H9 (cell line): ENCODE data around the gene CYB5RL. TPM values are rescaled to one million over a fixed set of nuclear protein-coding genes. Genes with fewer than 3 reads are reported as not detected.

ENCODE experiments used
- DNase-seq: peaks from one replicate; pipeline ENCODE4 v3.0.0-alpha.2; 2017
- H2AFZ ChIP-seq: one replicate; pipeline ENCODE4 v1.6.1; 2013; ENCODE audit warnings: mild to moderate bottlenecking, low read length, control low read depth, moderate library complexity
- H2AK5ac ChIP-seq: 2 replicates; pipeline ENCODE4 v1.6.1; 2013; ENCODE audit warnings: low read length, control low read depth, mixed read lengths; ENCODE audit not compliant: insufficient read length
- H2BK120ac ChIP-seq: one replicate; pipeline ENCODE4 v1.6.1; 2013; ENCODE audit warnings: low read depth, mild to moderate bottlenecking, low read length, control low read depth, inconsistent platforms; ENCODE audit not compliant: poor library complexity, severe bottlenecking
- H2BK12ac ChIP-seq: 2 replicates; pipeline ENCODE4 v1.6.1; 2013; ENCODE audit warnings: low read length, control low read depth, mixed read lengths, low read depth; ENCODE audit not compliant: insufficient read length
- H2BK15ac ChIP-seq: 2 replicates; pipeline ENCODE4 v1.6.1; 2013; ENCODE audit warnings: low read depth, low read length, control low read depth
- H2BK20ac ChIP-seq: one replicate; pipeline ENCODE4 v1.6.1; 2013; ENCODE audit warnings: low read depth, mild to moderate bottlenecking, low read length, control low read depth, inconsistent platforms; ENCODE audit not compliant: poor library complexity, severe bottlenecking
- H2BK5ac ChIP-seq: 2 replicates; pipeline ENCODE4 v1.6.1; 2013; ENCODE audit warnings: low read length, control low read depth, mixed read lengths; ENCODE audit not compliant: insufficient read length
- H3K14ac ChIP-seq: 2 replicates; pipeline ENCODE4 v1.6.1; 2013; ENCODE audit warnings: low read length, control low read depth; ENCODE audit not compliant: insufficient read depth
- H3K18ac ChIP-seq: 2 replicates; pipeline ENCODE4 v1.6.1; 2013; ENCODE audit warnings: low read depth, mild to moderate bottlenecking, mixed read lengths, low read length, control low read depth; ENCODE audit not compliant: insufficient read length
- H3K23ac ChIP-seq: 2 replicates; pipeline ENCODE4 v1.6.1; 2013; ENCODE audit warnings: low read length, control low read depth, mixed read lengths, low read depth; ENCODE audit not compliant: insufficient read length
- H3K23me2 ChIP-seq: 2 replicates; pipeline ENCODE4 v1.6.1; 2013; ENCODE audit warnings: low read depth, mild to moderate bottlenecking, mixed read lengths, low read length, control low read depth; ENCODE audit not compliant: insufficient read length, poor library complexity, severe bottlenecking
- H3K27ac ChIP-seq: 2 replicates; pipeline ENCODE4 v1.5.1; 2013; ENCODE audit warnings: low read length, control low read depth, mixed read lengths, low read depth; ENCODE audit not compliant: insufficient read length
- H3K27me3 ChIP-seq: 2 replicates; pipeline ENCODE4 v1.6.1; 2013; ENCODE audit warnings: low read length, control low read depth, inconsistent platforms; ENCODE audit not compliant: insufficient read depth
- H3K4ac ChIP-seq: 2 replicates; pipeline ENCODE4 v1.6.1; 2013; ENCODE audit warnings: low read depth, mild to moderate bottlenecking, control low read depth, inconsistent platforms, low read length, moderate library complexity
- H3K4me1 ChIP-seq: 2 replicates; pipeline ENCODE4 v1.6.1; 2013; ENCODE audit warnings: low read length, control low read depth, inconsistent platforms; ENCODE audit not compliant: insufficient read depth
- H3K4me2 ChIP-seq: 2 replicates; pipeline ENCODE4 v1.6.1; 2013; ENCODE audit warnings: low read length, control low read depth, mixed read lengths; ENCODE audit not compliant: insufficient read length, insufficient read depth
- H3K56ac ChIP-seq: 2 replicates; pipeline ENCODE4 v1.6.1; 2013; ENCODE audit warnings: low read depth, mild to moderate bottlenecking, mixed read lengths, low read length, control low read depth; ENCODE audit not compliant: insufficient read length
- H3K79me1 ChIP-seq: 2 replicates; pipeline ENCODE4 v1.6.1; 2013; ENCODE audit warnings: low read depth, mild to moderate bottlenecking, moderate library complexity, low read length, control low read depth, inconsistent platforms; ENCODE audit not compliant: insufficient read depth, poor library complexity, severe bottlenecking
- H3K79me2 ChIP-seq: 2 replicates; pipeline ENCODE4 v1.6.1; 2013; ENCODE audit warnings: low read length, control low read depth, inconsistent platforms; ENCODE audit not compliant: insufficient read depth
- H3K9ac ChIP-seq: 2 replicates; pipeline ENCODE4 v1.6.1; 2013; ENCODE audit warnings: low read length, control low read depth, mixed read lengths; ENCODE audit not compliant: insufficient read length; ENCODE audit errors: extremely low read depth
- H3K9me3 ChIP-seq: one replicate; pipeline ENCODE4 v1.6.1; 2013; ENCODE audit warnings: low read depth, low read length, inconsistent platforms; ENCODE audit not compliant: control insufficient read depth
- H3T11ph ChIP-seq: one replicate; pipeline ENCODE4 v1.6.1; 2013; ENCODE audit warnings: mild to moderate bottlenecking, low read length, control low read depth, inconsistent platforms
- H4K20me1 ChIP-seq: one replicate; pipeline ENCODE4 v1.6.1; 2013; ENCODE audit not compliant: control insufficient read depth, insufficient read length, insufficient read depth
- H4K5ac ChIP-seq: 2 replicates; pipeline ENCODE4 v1.6.1; 2013; ENCODE audit warnings: low read depth, mild to moderate bottlenecking, mixed read lengths, low read length, control low read depth; ENCODE audit not compliant: insufficient read length
- H4K8ac ChIP-seq: replicated peaks from 2 replicates; pipeline ENCODE4 v1.6.1; 2013; ENCODE audit warnings: low read length, control low read depth, mixed read lengths, low read depth; ENCODE audit not compliant: insufficient read length
- H4K91ac ChIP-seq: 2 replicates; pipeline ENCODE4 v1.6.1; 2013; ENCODE audit warnings: low read depth, mild to moderate bottlenecking, moderate library complexity, mixed read lengths, low read length, control low read depth; ENCODE audit not compliant: insufficient read length
- H3K27ac Mint-ChIP-seq, 3 experiments: 2 replicates in 2 of 3; 3 replicates in 1 of 3; pipeline ENCODE4 v1.8.0; 2020 to 2021; ENCODE audit warnings: mixed read lengths in 3 of 3, mild to moderate bottlenecking in 1 of 3, moderate library complexity in 1 of 3
- H3K27me3 Mint-ChIP-seq: 2 replicates; pipeline ENCODE4 v1.8.0; 2021; ENCODE audit warnings: low read depth, mild to moderate bottlenecking, moderate library complexity, mixed read lengths
- H3K36me3 Mint-ChIP-seq, 3 experiments: 2 replicates in 2 of 3; 3 replicates in 1 of 3; pipeline ENCODE4 v1.8.0; 2020 to 2021; ENCODE audit warnings: low read depth in 3 of 3, mixed read lengths in 3 of 3; ENCODE audit not compliant: insufficient read depth in 1 of 3
- H3K4me1 Mint-ChIP-seq, 2 experiments: 2 replicates each; pipeline ENCODE4 v1.8.0; 2020; ENCODE audit warnings: mixed read lengths in 2 of 2
- H3K4me3 Mint-ChIP-seq, 2 experiments: 2 replicates in 1 of 2; 3 replicates in 1 of 2; pipeline ENCODE4 v1.8.0; 2020 to 2021; ENCODE audit warnings: mild to moderate bottlenecking in 2 of 2, mixed read lengths in 2 of 2, moderate library complexity in 1 of 2
- H3K9me3 Mint-ChIP-seq, 2 experiments: 2 replicates in 1 of 2; 3 replicates in 1 of 2; pipeline ENCODE4 v1.8.0; 2020; ENCODE audit warnings: mild to moderate bottlenecking in 2 of 2, mixed read lengths in 2 of 2, moderate library complexity in 1 of 2
- CTCF ChIP-seq: fragments of 200-600 bp; sonication (generic); conservative IDR thresholded peaks from 3 replicates; pipeline ENCODE4 v1.8.0; 2021; ENCODE audit warnings: antibody characterized with exemption, mild to moderate bottlenecking
- WGBS: extraction: QIAGEN DNeasy Blood & Tissue Kit; methylation state at CpG from one replicate; pipeline ENCODE4 v1.1.7; 2013; ENCODE audit warnings: missing lambda C conversion rate, low lambda C conversion rate, mixed read lengths; ENCODE audit not compliant: insufficient read length; ENCODE audit errors: extremely low coverage; 5-methylcytosine and 5-hydroxymethylcytosine counted together
- total RNA-seq: library from RNA; stranded (reverse); gene quantifications from 2 replicates; pipeline ENCODE4 v1.2.1, GENCODE V29; 2021

Gene CYB5RL
- total RNA-seq, 1 experiment from 2014 or later: 12.6 TPM

GRCh38 chr1:54171606-54172005 lies 28.2 kb downstream of the CYB5RL start:
- H3K18ac ChIP-seq: no peak overlapping the region
- H2AK5ac ChIP-seq: no peak overlapping the region
- no peak overlapping the region for H3K9ac ChIP-seq
- no peaks in the 10 kb centered on the region for H3K27me3 ChIP-seq
- no peaks in the 10 kb centered on the region for H3K23me2 ChIP-seq
- Mint-ChIP-seq H3K36me3 (no peaks in the 10 kb centered on the region; a peak in 1 of 7 replicates), H3K27me3 (peaks cover 2% of the 10 kb centered on the region; the same call in 1 of the 2 replicates), H3K4me1 (peaks cover 4 to 9% of the 10 kb centered on the region in 2 experiments), H3K27ac (0 out of 7 replicates have a peak overlapping the region, but pooled peaks of 1 of the 3 experiments have one; percentile 9), H3K4me3 (no peak overlapping the region; a peak in 1 of 5 replicates), H3K9me3 (no peaks in the 10 kb centered on the region)
- DNase-seq: no peak
- H3K56ac ChIP-seq: no peak overlapping the region
- no peak overlapping the region for H3K4ac ChIP-seq
- no CpG with 5 or more reads among the region's 8 CpGs for WGBS
- H2AFZ ChIP-seq: no peak overlapping the region
- H3K23ac ChIP-seq: no peak overlapping the region
- no peak overlapping the region for H2BK12ac ChIP-seq
- H3K79me1 ChIP-seq: no peaks in the 10 kb centered on the region
- no peak overlapping the region for H4K8ac ChIP-seq
- no peaks in the 10 kb centered on the region for H3K79me2 ChIP-seq
- no peak overlapping the region for H2BK5ac ChIP-seq
- no peak overlapping the region for H2BK20ac ChIP-seq
- no peaks in the 10 kb centered on the region for H3K9me3 ChIP-seq
- no peak for TF ChIP-seq CTCF
- H4K20me1 ChIP-seq: no peaks in the 10 kb centered on the region
- no peak overlapping the region for H4K91ac ChIP-seq
- H3K27ac ChIP-seq: no peak overlapping the region
- no peak overlapping the region for H4K5ac ChIP-seq
- no peak overlapping the region for H2BK120ac ChIP-seq
- H3K14ac ChIP-seq: no peak overlapping the region; the same call in 1 of the 2 replicates
- H3T11ph ChIP-seq: no peak overlapping the region
- no peak overlapping the region for H2BK15ac ChIP-seq
- H3K4me1 ChIP-seq: no peaks in the 10 kb centered on the region
- no peak overlapping the region for H3K4me2 ChIP-seq
